HG03025 (cell line): ENCODE results near the gene MAP4K4.
"Not testable (repeated sequence)": the region's sequence is repeated elsewhere in the genome, so short reads cannot be mapped to it uniquely, and the experiment has no call there.

ENCODE experiments used
- ATAC-seq: cut with Tn5 transposase; IDR thresholded peaks from one replicate; pipeline ENCODE4 v1.9.1; 2021; ENCODE audit warnings: mild to moderate bottlenecking, moderate library complexity; ENCODE audit not compliant: unreplicated experiment, low FRiP score

MAP4K4 gene

GRCh38 chr2:101737478-101738255 lies 40.2 kb downstream of the MAP4K4 start:
- ATAC-seq: no peak

DNA sequence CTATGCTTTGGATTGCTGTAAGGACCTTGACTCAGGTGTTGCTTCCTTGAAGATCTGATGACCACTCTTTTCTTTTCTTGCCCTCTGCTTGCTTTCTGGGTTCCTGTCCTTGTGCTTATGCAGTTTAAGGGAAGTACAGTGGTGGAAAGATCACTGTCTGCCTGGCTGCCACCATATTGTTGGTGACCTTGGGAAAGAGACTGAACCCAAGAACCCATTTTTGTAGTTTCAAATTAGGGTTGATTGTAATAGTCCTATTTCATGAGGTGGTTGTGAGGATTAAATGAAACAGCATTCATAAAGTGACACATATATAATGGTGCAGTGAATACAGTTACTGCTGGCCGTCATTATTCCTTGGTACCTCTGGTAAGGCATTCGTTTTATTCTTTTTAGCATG lies 41.1 kb downstream of the MAP4K4 start:
- ATAC-seq: no peak

- no peak for ATAC-seq
Observed at GRCh38 chr2:101740555-101740964, 43.1 kb downstream of the MAP4K4 start.

DNA sequence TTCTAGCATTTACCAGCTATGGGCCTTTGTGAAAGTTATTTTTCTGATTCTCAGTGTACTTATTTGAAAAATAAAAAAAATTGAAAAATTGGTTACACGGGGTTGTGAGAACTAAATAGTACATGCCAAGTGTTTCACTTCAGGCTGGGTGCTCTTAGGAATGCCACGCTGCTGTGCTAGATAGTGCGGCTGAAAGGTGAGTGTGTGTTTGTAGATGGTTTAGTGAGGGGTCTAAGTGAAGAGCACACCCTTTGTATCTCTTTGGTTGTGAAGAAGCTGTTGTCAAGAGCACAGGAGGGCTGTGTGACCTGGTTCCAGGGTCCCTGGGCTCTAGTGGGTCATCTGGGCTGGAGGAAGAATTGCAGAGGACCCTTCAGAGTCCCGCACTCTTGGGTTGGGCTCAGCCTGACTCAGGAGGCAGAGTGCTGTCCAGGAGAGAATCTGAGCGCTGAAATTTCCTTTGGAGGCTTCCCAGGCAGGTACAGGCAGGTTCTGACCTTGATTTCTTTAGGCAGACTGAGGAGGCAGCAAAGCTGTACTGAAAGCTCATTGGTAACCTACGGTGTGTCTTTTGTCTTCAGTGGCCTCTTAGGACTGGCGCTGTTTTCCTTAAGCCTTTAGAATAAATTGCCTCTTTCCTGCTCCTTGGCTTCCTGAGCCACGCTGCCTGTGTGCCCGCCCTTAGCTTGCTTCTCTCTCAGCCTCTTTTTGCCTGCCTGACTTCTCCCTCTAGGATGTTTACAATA lies 44.4 kb downstream of the MAP4K4 start:
- no peak for ATAC-seq

- ATAC-seq: no peak
Observed at GRCh38 chr2:101742547-101742946, 45.0 kb downstream of the MAP4K4 start.

DNA sequence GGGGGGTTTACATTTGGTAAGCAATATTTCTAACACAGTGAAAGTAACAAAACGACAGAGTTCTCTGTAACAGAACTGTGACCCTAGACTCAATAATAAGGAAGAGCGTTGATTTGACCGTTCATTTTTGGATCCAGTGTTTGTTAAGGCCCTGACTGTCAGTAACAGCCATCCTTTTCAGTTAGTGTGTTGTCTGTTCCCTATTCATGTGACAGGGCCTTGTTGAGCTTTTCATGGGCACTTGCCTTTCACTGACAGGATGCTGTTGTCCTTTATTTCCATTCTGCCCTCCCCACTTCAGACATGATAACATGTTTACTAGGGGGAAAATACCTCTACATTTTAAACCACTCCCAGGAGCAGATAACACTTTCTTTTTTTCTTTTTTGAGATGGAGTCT lies 45.8 kb downstream of the MAP4K4 start:
- ATAC-seq: no peak

- no peak for ATAC-seq
Observed at GRCh38 chr2:101744832-101745231, 47.3 kb downstream of the MAP4K4 start.

- no peak for ATAC-seq
Observed at GRCh38 chr2:101745711-101746694, 48.5 kb downstream of the MAP4K4 start.

- no peak for ATAC-seq
Observed at GRCh38 chr2:101748000-101748399, 50.5 kb downstream of the MAP4K4 start.

GRCh38 chr2:101748462-101748861 lies 51.0 kb downstream of the MAP4K4 start:
- not testable (repeated sequence) for ATAC-seq

GRCh38 chr2:101750688-101751087 lies 53.2 kb downstream of the MAP4K4 start:
- no peak for ATAC-seq

- no peak for ATAC-seq
Observed at GRCh38 chr2:101751276-101751815, 53.8 kb downstream of the MAP4K4 start.

- peak; percentile 61 for ATAC-seq
Observed at GRCh38 chr2:101751875-101752619, 54.5 kb downstream of the MAP4K4 start.

GRCh38 chr2:101752716-101753616 lies 55.5 kb downstream of the MAP4K4 start:
- no peak for ATAC-seq

GRCh38 chr2:101753720-101754490 lies 56.4 kb downstream of the MAP4K4 start:
- no peak for ATAC-seq

GRCh38 chr2:101754618-101755017 lies 57.1 kb downstream of the MAP4K4 start:
- ATAC-seq: no peak

- no peak for ATAC-seq
Observed at GRCh38 chr2:101756266-101756665, 58.8 kb downstream of the MAP4K4 start.

GRCh38 chr2:101758001-101758400 lies 60.5 kb downstream of the MAP4K4 start:
- ATAC-seq: no peak
